ENCODE data around the gene TRMT10A.

Gene TRMT10A

DNA sequence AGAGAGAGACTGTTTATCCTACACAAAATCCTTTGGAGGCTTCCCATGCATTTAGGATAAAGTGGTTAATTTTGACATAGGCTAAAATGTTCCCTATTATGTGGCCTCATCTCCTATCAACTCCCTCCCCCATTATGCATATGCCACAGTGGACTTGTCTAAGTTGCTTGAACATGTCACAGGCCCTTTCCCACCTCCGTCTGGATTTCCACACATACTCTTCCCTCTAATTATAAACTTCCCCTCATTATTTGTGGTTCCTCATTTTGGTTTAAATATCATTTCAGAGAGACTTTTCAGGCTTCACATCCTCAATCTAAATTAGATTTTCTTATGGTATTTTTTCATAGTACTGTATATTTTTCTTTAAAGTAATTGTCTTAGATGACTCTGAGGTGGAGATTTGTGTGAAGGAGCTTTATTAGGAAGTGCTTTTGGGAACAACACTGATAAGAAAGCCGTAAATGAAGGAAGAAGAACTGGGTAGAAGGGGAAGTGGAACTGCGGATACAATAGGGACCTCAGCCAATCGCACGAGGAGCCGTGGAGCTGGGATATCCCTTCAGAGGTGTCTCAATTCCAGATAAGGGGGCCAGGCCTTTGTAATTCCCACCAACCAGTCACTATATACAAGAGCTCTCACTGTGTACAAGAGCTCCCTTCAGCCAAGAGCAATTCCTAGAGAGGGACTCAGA lies 45.1 kb downstream of the TRMT10A start:
- Histone ChIP-seq H3K4me2 (ENCODE audit: low read length, poor library complexity, severe bottlenecking) (no peak overlapping the region), H3K79me1 (replicated peaks; ENCODE audit: low read length, poor library complexity, severe bottlenecking) (no peaks in the 10 kb centered on the region), H2AFZ (ENCODE audit: low read depth, low read length) (no peak overlapping the region), H3K27me3 (ENCODE audit: control insufficient read depth in 1 of 2, insufficient read depth in 1 of 2, low read length in 2 of 2) (peaks cover 0 to 3% of the 10 kb centered on the region in 2 experiments), H3K18ac (ENCODE audit: low read depth in 1 of 2, low read length in 2 of 2) (no peak overlapping the region), H2BK15ac (ENCODE audit: low read depth, poor library complexity, severe bottlenecking) (no peak overlapping the region), H3K23ac (ENCODE audit: low read length in 2 of 2) (no peak overlapping the region), H3K27ac (ENCODE audit: low read length, poor library complexity, severe bottlenecking) (no peak overlapping the region), H3K14ac (ENCODE audit: low read length in 2 of 2) (no peak overlapping the region), H2AK5ac (ENCODE audit: low read length, severe bottlenecking) (no peak overlapping the region), H3K4me1 (ENCODE audit: control insufficient read depth, insufficient read depth, low read depth, low read length) (no peaks in the 10 kb centered on the region), H2BK5ac (ENCODE audit: low read depth, low read length, poor library complexity, severe bottlenecking) (no peak overlapping the region), H3K4ac (ENCODE audit: low read depth in 1 of 2, low read length in 2 of 2) (no peak overlapping the region), H3K9me3 (ENCODE audit: control insufficient read depth, low read length) (no peaks in the 10 kb centered on the region), H3K9ac (ENCODE audit: low read length) (no peak overlapping the region), H2BK12ac (ENCODE audit: low read length in 2 of 2) (no peak overlapping the region), H2BK120ac (ENCODE audit: low read depth, low read length) (no peak overlapping the region), H3K36me3 (ENCODE audit: control insufficient read depth in 1 of 2, insufficient read depth in 2 of 2, low read depth in 1 of 2, low read length in 2 of 2) (no peaks in the 10 kb centered on the region), H3K4me3 (ENCODE audit: insufficient read depth in 1 of 2, low read depth in 1 of 2, low read length in 2 of 2) (no peak overlapping the region), H4K91ac (ENCODE audit: low read length) (no peak overlapping the region), H4K8ac (ENCODE audit: low read length) (no peak overlapping the region)
- DNase-seq: no peak
- 84% methylated on average over 6 of the region's 6 CpGs for WGBS

DNA sequence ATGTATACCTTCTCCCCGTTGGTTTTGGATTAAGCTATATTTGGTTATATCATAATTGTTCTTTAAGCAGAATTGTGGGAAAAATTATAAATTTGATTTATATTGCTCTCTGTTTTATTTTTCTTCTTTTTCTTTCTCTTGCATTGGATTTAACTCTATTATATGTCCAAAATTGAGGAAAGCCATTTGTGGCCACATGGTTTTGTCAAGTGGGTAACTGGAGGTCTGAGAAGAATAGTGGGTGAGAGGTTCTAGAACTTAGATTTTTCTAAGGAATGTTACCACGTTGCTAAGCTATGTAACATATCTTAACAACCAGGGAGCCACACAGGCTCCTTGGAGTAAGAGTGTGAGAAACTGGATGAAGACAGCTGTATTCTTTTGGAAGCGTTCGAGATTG lies 53.1 kb downstream of the TRMT10A start, which contains the start of gene C4orf17:
TSS of gene C4orf17 (plus strand) at position 301 of the 400 bp plus-strand sequence. CDS start 2,061 bp downstream, outside the sequence.
- Histone ChIP-seq H2AK5ac (ENCODE audit: low read length, severe bottlenecking) (no peak within 1 kb of the TSS), H4K91ac (ENCODE audit: low read length) (no peak within 1 kb of the TSS), H2AFZ (ENCODE audit: low read depth, low read length) (no peak within 1 kb of the TSS), H3K9ac (ENCODE audit: low read length) (no peak within 1 kb of the TSS), H2BK5ac (ENCODE audit: low read depth, low read length, poor library complexity, severe bottlenecking) (no peak within 1 kb of the TSS), H2BK15ac (ENCODE audit: low read depth, poor library complexity, severe bottlenecking) (no peak within 1 kb of the TSS), H2BK12ac (ENCODE audit: low read length in 2 of 2) (no peak within 1 kb of the TSS), H4K8ac (ENCODE audit: low read length) (no peak within 1 kb of the TSS), H3K27me3 (ENCODE audit: control insufficient read depth in 1 of 2, insufficient read depth in 1 of 2, low read length in 2 of 2) (peaks cover 0 to 3% of the 10 kb centered on the region in 2 experiments), H3K4ac (ENCODE audit: low read depth in 1 of 2, low read length in 2 of 2) (no peak within 1 kb of the TSS), H3K14ac (ENCODE audit: low read length in 2 of 2) (no peak within 1 kb of the TSS), H2BK120ac (ENCODE audit: low read depth, low read length) (no peak within 1 kb of the TSS), H3K9me3 (ENCODE audit: control insufficient read depth, low read length) (no peaks in the 10 kb centered on the region), H3K23ac (ENCODE audit: low read length in 2 of 2) (no peak within 1 kb of the TSS), H3K4me3 (ENCODE audit: insufficient read depth in 1 of 2, low read depth in 1 of 2, low read length in 2 of 2) (no peak within 1 kb of the TSS), H3K4me2 (ENCODE audit: low read length, poor library complexity, severe bottlenecking) (no peak within 1 kb of the TSS), H3K27ac (ENCODE audit: low read length, poor library complexity, severe bottlenecking) (no peak within 1 kb of the TSS), H3K36me3 (ENCODE audit: control insufficient read depth in 1 of 2, insufficient read depth in 2 of 2, low read depth in 1 of 2, low read length in 2 of 2) (no peaks in the 10 kb centered on the region), H3K79me1 (replicated peaks; ENCODE audit: low read length, poor library complexity, severe bottlenecking) (no peaks in the 10 kb centered on the region), H3K4me1 (ENCODE audit: control insufficient read depth, insufficient read depth, low read depth, low read length) (no peaks in the 10 kb centered on the region), H3K18ac (ENCODE audit: low read depth in 1 of 2, low read length in 2 of 2) (no peak within 1 kb of the TSS)
- WGBS: 17% methylated on average over 1 of the region's 4 CpGs
- DNase-seq: no peak

DNA sequence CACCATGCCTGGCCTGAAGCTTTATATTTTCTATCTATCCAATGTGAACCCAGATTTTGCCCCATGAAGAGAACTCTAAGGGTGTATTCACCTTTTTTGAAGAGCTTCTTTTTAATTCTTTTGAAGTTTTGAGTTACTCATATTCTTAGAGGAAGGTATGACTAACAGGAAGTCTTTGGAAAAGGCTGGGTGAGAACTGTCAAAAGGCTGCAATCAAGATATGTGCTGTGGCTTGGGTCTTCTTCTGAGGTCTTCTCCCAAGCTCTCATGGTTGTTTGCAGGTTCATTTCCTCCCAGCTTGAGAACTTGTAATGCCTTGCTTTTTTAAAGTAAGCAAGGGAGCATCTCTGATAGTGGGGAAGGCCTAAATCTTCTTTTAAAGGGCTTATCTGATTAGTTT lies 56.1 kb downstream of the TRMT10A start:
- H3K9ac ChIP-seq (ENCODE audit: low read length): no peak overlapping the region
- no peak overlapping the region for H4K8ac ChIP-seq (ENCODE audit: low read length)
- H3K79me1 ChIP-seq (replicated peaks; ENCODE audit: low read length, poor library complexity, severe bottlenecking): no peaks in the 10 kb centered on the region
- no peak overlapping the region for H3K18ac ChIP-seq (ENCODE audit: low read depth in 1 of 2, low read length in 2 of 2)
- DNase-seq: no peak
- H2BK120ac ChIP-seq (ENCODE audit: low read depth, low read length): no peak overlapping the region
- no peak overlapping the region for H2BK5ac ChIP-seq (ENCODE audit: low read depth, low read length, poor library complexity, severe bottlenecking)
- H2AK5ac ChIP-seq (ENCODE audit: low read length, severe bottlenecking): no peak overlapping the region
- H2AFZ ChIP-seq (ENCODE audit: low read depth, low read length): no peak overlapping the region
- H3K23ac ChIP-seq (ENCODE audit: low read length in 2 of 2): no peak overlapping the region
- no peaks in the 10 kb centered on the region for H3K9me3 ChIP-seq (ENCODE audit: control insufficient read depth, low read length)
- H3K27ac ChIP-seq (ENCODE audit: low read length, poor library complexity, severe bottlenecking): no peak overlapping the region
- H3K4me1 ChIP-seq (ENCODE audit: control insufficient read depth, insufficient read depth, low read depth, low read length): no peaks in the 10 kb centered on the region
- no peaks in the 10 kb centered on the region for H3K27me3 ChIP-seq (ENCODE audit: control insufficient read depth in 1 of 2, insufficient read depth in 1 of 2, low read length in 2 of 2)
- H2BK12ac ChIP-seq (ENCODE audit: low read length in 2 of 2): no peak overlapping the region
- no peak overlapping the region for H3K4me3 ChIP-seq (ENCODE audit: insufficient read depth in 1 of 2, low read depth in 1 of 2, low read length in 2 of 2)
- H3K4ac ChIP-seq (ENCODE audit: low read depth in 1 of 2, low read length in 2 of 2): no peak overlapping the region
- no peak overlapping the region for H4K91ac ChIP-seq (ENCODE audit: low read length)
- H3K4me2 ChIP-seq (ENCODE audit: low read length, poor library complexity, severe bottlenecking): no peak overlapping the region
- H2BK15ac ChIP-seq (ENCODE audit: low read depth, poor library complexity, severe bottlenecking): no peak overlapping the region
- no peak overlapping the region for H3K14ac ChIP-seq (ENCODE audit: low read length in 2 of 2)
- H3K36me3 ChIP-seq (ENCODE audit: control insufficient read depth in 1 of 2, insufficient read depth in 2 of 2, low read depth in 1 of 2, low read length in 2 of 2): no peaks in the 10 kb centered on the region

GRCh38 chr4:99507349-99507748 lies 56.5 kb downstream of the TRMT10A start:
- no peaks in the 10 kb centered on the region for H3K4me1 ChIP-seq (ENCODE audit: control insufficient read depth, insufficient read depth, low read depth, low read length)
- no peak overlapping the region for H3K4ac ChIP-seq (ENCODE audit: low read depth in 1 of 2, low read length in 2 of 2)
- no peak overlapping the region for H2BK15ac ChIP-seq (ENCODE audit: low read depth, poor library complexity, severe bottlenecking)

More at GRCh38 chr4:99507349-99507748, 56.5 kb downstream of the TRMT10A start:
- Histone ChIP-seq H2BK5ac (ENCODE audit: low read depth, low read length, poor library complexity, severe bottlenecking) (no peak overlapping the region), H3K4me2 (ENCODE audit: low read length, poor library complexity, severe bottlenecking) (no peak overlapping the region), H2AK5ac (ENCODE audit: low read length, severe bottlenecking) (no peak overlapping the region), H4K91ac (ENCODE audit: low read length) (no peak overlapping the region), H2AFZ (ENCODE audit: low read depth, low read length) (no peak overlapping the region), H3K27ac (ENCODE audit: low read length, poor library complexity, severe bottlenecking) (no peak overlapping the region), H2BK120ac (ENCODE audit: low read depth, low read length) (no peak overlapping the region), H3K27me3 (ENCODE audit: control insufficient read depth in 1 of 2, insufficient read depth in 1 of 2, low read length in 2 of 2) (no peaks in the 10 kb centered on the region), H3K4me3 (ENCODE audit: insufficient read depth in 1 of 2, low read depth in 1 of 2, low read length in 2 of 2) (no peak overlapping the region), H2BK12ac (ENCODE audit: low read length in 2 of 2) (no peak overlapping the region), H3K36me3 (ENCODE audit: control insufficient read depth in 1 of 2, insufficient read depth in 2 of 2, low read depth in 1 of 2, low read length in 2 of 2) (no peaks in the 10 kb centered on the region), H3K23ac (ENCODE audit: low read length in 2 of 2) (no peak overlapping the region), H3K9ac (ENCODE audit: low read length) (no peak overlapping the region), H3K79me1 (replicated peaks; ENCODE audit: low read length, poor library complexity, severe bottlenecking) (no peaks in the 10 kb centered on the region), H3K9me3 (ENCODE audit: control insufficient read depth, low read length) (no peaks in the 10 kb centered on the region), H3K18ac (ENCODE audit: low read depth in 1 of 2, low read length in 2 of 2) (no peak overlapping the region), H3K14ac (ENCODE audit: low read length in 2 of 2) (no peak overlapping the region), H4K8ac (ENCODE audit: low read length) (no peak overlapping the region)
- no CpG with 5 or more reads among the region's 1 CpG for WGBS
- DNase-seq: no peak

Data from mesenchymal stem cell (in vitro differentiated cells and primary cell).